SK-N-SH (cell line): ENCODE results near the gene POLR1D.

Source experiments
- CHD2 ChIP-seq: fragments of 150-350 bp; IDR thresholded peaks from 2 replicates; pipeline ENCODE4 v1.6.1; 2018; ENCODE audit warnings: low read length; ENCODE audit not compliant: partially characterized antibody
- EP300 ChIP-seq, 2 experiments: IDR thresholded peaks; 2 replicates each; pipeline versions ENCODE4 v1.4.0 to v1.6.1; 2012; ENCODE audit warnings: borderline replicate concordance in 1 of 2, low read depth in 1 of 2, low read length in 1 of 2
- MXI1 ChIP-seq: IDR thresholded peaks from 2 replicates; pipeline ENCODE4 v1.6.1; 2012; ENCODE audit warnings: mild to moderate bottlenecking, low read depth, low read length, improper control_type of control experiment
- POLR2AphosphoS5 ChIP-seq: IDR thresholded peaks from 2 replicates; pipeline ENCODE4 v1.6.1; 2012; ENCODE audit warnings: low read depth, low read length
- SMC3 ChIP-seq: IDR thresholded peaks from 2 replicates; pipeline ENCODE4 v1.6.1; 2012; ENCODE audit warnings: low read depth, low read length, improper control_type of control experiment
- TF ChIP-seq, protein P1 (sequence below): IDR thresholded peaks from 2 replicates; pipeline ENCODE4 v1.4.0; 2012; ENCODE audit warnings: low read depth, borderline replicate concordance
- TF ChIP-seq, protein P2 (sequence below): fragments of 200-600 bp; sonication (generic); IDR thresholded peaks from 2 replicates; pipeline ENCODE4 v1.6.1; 2017; ENCODE audit warnings: antibody characterized with exemption, mild to moderate bottlenecking, moderate library complexity

DNA sequence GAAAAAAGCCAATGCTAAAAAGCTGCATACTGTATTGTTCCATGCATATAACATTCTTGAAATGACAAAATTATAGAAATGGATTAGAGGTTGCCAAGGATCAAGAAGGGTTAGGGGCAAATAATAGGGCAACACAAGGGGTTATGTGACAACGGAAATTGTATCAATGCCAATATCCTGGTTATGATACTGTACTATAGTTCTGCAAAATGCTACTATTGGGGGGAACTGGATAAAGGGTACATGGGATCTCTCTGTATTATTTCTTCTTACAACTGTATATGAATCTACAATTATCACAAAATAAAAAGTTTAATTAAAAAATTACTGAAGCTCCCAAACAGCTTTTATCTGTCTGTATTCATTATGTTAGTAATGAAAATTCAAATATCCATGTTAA lies 33.3 kb upstream of the POLR1D start:
- TF ChIP-seq CHD2 (no peak), SMC3 (no peak), POLR2AphosphoS5 (no peak), EP300 (IDR thresholded peaks at IDR 0.05; ENCODE audit: borderline replicate concordance in 1 of 2, low read depth in 1 of 2, low read length in 1 of 2) (no peak), MXI1 (no peak)
- TF ChIP-seq, protein P1, sequence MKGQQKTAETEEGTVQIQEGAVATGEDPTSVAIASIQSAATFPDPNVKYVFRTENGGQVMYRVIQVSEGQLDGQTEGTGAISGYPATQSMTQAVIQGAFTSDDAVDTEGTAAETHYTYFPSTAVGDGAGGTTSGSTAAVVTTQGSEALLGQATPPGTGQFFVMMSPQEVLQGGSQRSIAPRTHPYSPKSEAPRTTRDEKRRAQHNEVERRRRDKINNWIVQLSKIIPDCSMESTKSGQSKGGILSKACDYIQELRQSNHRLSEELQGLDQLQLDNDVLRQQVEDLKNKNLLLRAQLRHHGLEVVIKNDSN: no peak
- TF ChIP-seq, protein P2, sequence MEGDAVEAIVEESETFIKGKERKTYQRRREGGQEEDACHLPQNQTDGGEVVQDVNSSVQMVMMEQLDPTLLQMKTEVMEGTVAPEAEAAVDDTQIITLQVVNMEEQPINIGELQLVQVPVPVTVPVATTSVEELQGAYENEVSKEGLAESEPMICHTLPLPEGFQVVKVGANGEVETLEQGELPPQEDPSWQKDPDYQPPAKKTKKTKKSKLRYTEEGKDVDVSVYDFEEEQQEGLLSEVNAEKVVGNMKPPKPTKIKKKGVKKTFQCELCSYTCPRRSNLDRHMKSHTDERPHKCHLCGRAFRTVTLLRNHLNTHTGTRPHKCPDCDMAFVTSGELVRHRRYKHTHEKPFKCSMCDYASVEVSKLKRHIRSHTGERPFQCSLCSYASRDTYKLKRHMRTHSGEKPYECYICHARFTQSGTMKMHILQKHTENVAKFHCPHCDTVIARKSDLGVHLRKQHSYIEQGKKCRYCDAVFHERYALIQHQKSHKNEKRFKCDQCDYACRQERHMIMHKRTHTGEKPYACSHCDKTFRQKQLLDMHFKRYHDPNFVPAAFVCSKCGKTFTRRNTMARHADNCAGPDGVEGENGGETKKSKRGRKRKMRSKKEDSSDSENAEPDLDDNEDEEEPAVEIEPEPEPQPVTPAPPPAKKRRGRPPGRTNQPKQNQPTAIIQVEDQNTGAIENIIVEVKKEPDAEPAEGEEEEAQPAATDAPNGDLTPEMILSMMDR: no peak
